Dermis microvascular lymphatic vessel endothelial cell (primary cell): ENCODE results near the gene TPCN2. TPM values are rescaled to one million over a fixed set of nuclear protein-coding genes. Genes with fewer than 3 reads are reported as not detected.
"Not testable (repeated sequence)": the region's sequence is repeated elsewhere in the genome, so short reads cannot be mapped to it uniquely, and the experiment has no call there.

Experiments
- DNase-seq, 2 donors: peaks; one replicate each; pipeline versions ENCODE4 v3.0.0 to v3.0.0-alpha.2; 2010; ENCODE audit warnings: low read depth in 2 of 2
- total RNA-seq: library from RNA; depleted of rRNA; stranded (reverse); fragments of >200 nt; gene quantifications from 2 replicates; pipeline ENCODE4 v1.2.1, GENCODE V29; 2014

The TPCN2 gene
- total RNA-seq, 1 donor from 2014 or later, result 9.1 TPM

DNA sequence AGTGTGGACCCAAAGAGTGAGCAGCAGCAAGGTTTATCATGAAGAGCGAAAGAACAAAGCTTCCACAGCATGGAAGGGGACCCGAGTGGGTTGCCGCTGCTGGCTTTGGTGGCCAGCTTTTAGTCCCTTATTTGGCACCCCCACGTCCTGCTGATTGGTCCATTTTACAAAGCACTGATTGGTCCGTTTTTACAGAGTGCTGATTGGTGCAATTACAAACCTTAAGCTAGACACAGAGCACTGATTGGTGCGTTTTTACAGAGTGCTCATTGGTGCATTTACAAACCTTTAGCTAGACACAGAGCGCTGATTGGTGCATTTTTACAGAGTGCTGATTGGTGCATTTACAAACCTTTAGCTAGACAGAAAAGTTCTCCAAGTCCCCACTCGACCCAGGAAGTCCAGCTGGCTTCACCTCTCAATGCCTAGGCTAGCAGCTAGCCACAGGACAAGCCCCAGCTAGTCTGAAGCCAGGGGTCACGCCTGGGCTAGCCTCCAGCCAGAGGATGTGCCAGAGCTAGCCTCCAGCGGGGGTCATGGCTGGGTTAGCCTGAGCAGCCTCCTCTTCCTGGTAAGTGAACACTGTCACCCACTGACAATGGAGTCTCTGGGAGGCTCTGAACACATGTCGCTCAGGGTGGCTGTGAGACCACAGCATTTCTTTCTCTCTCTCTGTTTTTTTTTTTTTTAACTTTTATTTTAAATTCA lies 100.8 kb downstream of the TPCN2 start:
- not testable (repeated sequence) for DNase-seq

DNA sequence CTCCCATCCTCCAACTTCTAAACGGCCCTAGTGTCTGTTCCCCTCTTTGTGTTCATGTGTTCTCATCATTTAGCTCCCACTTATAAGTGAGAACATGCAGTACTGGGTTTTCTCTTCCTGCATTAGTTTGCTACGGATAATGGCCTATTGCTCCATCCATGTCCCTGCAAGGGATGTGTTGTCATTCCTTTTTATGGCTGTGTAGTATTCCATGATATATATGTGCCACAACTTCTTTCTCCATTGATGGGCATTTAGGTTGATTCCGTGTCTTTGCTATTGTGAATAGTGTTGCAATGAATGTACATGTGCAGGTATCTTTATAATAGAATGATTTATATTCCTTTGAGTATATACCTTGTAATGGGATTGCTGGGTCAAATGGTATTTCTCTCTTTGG lies 101.4 kb downstream of the TPCN2 start:
- no peak for DNase-seq

DNA sequence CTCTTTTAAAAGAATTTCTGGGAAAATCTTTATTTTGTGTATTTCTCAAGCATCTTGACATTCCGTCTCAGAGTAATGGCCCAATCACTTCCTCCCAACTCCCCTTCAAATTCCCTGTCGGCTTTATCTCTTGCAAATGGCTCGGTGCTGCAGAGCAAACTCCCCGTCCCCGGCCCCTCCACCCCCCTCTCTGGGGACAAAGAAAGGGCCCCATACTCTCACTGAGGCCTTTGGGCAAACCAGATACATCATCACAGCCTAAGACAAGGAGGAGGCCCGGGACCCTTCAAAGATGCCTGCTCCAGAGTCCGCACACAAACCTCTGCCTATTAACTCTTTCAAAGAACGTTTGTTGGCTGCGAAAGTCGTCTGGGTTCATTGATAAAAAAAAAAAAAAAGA lies 103.1 kb downstream of the TPCN2 start:
- DNase-seq, result no peak

DNA sequence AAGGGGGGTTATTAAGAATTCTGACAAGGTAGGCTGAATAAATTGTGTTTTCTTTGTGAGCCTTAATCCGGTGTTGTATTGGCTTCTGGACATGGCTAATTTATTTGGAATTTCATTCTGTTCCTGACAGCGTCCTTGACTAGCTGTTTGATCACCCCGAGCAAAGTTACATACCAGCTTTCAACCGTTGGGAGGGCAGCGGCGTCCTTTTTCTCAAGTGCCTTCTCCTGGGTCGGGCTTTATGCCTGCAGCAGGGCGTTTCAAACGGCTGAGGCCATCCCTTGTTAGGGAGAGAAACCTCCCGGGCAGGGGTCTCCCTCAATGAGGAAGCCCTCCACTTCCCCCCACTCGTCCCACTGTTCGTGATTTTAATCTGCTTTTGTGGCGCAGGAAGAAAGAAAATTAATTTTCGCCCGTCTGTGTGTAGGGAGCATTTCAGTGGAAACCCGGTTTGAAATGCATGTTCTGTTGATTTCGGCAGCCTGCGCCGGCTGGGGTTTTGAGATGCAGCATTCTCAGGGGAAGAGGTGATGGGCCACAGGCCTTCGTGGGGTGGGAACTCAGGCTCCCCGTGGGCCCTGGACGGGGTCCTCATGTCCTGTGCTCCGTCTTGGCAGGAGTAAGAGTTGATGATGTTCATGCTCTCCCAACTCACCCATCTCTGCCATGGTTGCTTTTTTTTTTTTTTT lies 104.1 kb downstream of the TPCN2 start:
- DNase-seq, result no peak

DNA sequence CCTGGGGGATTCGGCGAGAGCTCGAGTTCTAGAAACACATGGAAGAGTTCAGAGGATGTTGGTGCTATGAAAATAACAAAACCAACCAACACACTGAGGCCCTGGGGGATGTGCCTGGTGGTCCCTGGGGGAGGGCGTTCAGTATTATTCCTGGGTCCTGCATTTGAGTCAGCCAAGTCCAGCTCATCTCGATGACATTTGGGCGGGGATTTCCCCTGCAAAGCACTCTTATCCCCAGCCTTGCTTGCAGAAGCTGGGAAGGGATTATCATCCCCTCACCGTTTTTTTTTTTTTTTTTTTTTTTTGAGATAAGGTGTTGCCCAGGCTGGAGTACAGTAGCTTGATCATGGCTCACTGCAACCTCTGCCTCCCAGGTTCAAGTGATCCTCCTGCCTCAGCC lies 104.9 kb downstream of the TPCN2 start:
- no peak for DNase-seq

DNA sequence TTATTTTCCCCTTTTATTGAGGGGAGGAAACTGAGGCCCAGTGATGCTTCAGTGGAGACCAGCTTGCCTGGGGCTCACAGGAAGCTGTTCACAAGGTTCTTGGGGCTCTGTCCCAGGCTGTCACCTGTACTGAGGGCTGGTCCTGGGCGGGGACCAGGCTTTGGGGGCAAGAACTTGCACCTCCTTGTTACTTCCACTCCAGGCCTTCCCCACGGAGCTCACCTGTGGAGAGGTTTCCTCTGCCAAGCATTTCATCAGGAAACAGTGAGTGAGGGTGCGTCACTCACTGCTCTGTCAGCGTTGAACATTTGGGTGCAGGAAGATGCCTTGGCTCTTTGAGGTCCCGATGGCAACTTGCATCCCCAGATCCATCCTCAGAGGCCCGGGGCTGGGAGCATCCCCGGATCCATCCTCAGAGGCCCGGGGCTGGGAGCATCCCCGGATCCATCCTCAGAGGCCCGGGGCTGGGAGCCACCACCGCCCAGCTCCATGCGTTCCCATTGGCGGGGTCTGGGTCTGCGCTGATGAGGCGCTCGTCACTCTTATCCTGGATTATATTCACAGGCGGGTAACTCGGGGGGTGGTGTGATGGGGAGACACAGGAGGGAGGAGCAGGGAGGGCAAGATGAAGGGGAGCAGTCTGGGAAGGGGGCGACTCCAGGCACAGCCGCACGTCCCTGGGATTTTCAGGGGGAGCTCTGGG lies 105.6 kb downstream of the TPCN2 start:
- DNase-seq, result no peak

DNA sequence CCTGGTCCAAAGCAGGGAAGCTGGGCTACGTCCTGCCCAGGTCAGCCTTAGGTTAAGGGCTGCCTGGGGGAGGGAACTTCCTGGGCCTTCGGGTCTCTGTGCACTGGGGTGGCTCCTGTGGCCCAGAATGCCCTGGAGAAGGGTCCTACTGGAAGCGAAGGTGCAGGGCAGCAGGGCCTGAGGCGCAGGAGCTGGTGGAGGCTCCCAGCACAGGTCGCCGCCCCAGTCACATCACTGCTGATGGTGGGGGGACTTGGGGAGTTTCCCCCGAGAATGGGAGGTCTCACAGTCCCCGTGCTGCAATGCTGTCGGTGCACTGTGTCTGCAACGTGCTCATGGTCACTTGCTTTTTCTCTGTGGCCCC lies 106.2 kb downstream of the TPCN2 start:
- no peak for DNase-seq

DNA sequence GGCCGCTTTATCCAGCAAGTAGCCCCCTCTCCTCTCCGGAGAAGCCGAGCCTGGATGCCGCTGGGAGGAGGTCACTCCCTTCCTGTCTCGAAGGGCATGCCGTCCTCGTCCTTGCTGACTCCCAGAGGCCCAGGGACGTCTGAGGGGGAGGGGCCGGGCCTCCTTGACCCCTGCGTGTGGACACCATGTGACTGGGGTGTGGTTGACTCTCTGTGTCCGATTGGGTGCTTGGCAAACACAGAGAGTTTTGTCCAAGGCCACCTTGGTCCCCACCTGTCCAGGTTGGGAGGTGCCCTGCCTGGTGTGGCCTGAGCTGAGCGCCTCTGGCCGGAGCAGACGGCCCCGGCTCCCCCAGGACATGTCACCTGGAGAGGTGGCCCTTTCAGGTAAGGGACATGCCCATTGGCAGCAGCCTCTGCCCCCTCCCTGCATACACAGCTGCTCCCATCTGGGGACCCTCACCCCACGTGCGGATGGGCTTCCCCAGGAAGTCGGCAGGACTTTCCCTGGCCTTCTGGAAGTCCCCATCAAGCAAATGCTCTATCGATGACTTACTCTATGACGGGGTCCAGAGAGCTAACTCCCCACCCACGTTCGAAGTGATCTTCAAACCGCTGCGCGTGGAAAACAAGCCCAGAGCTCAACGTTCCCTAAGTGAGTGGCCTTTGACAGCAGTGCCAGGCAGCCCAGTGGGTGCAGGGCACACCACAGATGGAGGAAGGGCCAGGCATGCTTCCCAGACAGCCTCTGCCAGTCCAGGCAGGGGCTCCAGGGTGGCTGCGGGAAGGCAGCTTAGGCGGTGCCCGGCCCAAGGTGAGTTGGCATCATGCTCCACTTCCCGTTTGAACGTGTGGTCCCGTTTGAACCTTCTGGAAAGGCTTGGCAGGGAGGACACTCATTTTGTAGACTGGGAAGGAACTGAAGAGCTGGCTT lies 106.8 kb downstream of the TPCN2 start, which contains the start of gene SMIM38:
SMIM38 (plus strand) TSS at position 634 of the 933 bp plus-strand sequence. CDS start 1,912 bp downstream, outside the sequence.
- DNase-seq, result no peak

DNA sequence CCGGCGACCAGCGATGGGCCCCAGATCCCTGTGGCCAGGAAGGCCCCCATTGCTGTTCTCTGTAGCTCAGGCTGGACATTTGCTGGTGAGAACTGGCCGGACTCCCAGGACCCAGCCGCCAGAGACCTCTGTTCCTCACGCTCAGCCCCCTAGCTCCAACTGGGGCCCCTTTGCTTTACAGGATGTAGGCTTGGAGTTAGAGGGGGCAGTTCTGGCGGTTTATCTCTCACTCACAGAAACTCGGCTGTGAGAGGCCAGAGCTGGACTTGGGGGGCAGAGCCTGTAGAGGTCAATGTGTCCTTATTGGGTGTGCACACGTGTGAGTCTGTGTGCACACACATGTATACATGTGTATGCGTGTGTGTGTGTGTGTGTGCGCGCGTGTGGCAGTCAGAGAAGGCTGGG lies 107.5 kb downstream of the TPCN2 start:
- no peak for DNase-seq

DNA sequence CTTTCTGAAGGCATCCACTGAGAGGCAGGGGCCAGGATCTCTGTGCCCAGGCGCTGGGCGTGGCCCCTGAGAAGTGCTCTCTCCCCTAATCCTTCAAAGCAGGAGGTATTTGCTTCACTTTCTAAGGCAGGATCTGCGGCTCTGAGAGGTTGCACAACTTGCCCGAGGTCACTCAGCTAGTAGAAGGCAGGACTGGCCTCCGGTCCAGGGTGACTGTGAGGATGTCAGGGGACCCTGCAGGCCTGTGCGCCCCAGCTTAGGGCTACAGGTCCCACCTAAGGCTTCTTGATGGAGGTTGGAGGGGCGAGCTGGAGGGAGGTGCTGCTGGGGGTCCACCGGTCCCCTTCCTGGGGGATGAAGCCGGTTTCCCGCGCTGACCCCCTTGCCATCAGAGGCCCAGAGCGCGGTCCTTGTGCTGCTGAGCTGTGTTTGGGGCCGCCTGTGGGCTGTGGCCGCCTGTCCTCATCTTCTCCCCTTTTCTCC lies 108.0 kb downstream of the TPCN2 start:
- DNase-seq, result no peak

DNA sequence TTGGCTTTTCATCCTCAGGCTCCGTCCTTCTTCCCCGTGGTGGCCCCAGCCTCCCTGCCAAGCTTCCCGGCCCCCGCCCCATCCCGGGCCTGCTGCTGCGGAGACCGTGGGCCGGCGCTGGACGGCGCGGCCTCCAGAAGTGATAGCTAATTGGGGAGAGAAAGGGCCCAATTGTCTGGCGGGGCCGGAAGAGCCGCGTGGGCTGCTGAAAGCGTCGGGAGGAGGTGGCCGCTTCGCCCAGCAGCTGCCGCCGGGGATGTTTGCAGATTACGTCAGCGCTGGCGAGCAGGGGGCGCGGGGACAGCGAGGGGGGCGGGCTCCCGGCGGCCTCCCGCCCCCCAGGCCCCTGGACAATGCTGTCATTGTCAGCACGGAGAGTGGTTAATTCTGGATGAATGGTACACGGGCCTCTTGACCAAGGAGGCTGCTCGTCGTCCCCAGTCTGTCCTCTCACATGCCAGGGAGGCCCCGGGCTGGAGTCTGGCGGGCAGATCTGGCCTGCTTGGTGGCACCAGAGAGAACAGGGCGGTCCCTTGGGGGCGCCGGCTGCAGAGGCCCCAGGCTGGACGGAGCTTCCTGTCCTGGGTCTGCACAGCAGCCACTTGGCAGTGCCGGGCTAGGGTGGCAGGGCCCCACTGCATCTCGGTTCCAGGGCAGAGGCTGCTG lies 108.6 kb downstream of the TPCN2 start:
- peak in 1 of 2 donors; percentile 31 for DNase-seq

DNA sequence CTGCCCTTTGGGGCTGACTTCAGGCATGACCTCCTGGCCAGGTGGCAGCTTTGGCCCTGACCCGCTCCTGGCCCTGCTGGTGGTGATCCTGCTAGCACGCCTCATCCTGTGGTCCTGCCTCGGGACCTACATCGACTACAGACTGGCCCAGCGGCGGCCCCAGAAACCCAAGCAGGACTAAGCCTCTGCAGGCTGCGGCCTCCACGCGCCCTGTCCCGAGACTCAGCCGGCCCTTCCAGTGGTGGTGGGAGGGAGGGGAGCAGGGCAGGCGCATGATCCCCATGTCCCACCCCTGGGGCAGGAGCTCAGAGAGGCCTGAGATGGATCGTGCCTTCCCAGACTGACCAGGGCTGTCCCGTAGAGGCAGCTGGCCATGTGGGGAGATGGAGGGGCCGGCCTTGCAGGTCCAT lies 109.1 kb downstream of the TPCN2 start:
- DNase-seq, result no peak

DNA sequence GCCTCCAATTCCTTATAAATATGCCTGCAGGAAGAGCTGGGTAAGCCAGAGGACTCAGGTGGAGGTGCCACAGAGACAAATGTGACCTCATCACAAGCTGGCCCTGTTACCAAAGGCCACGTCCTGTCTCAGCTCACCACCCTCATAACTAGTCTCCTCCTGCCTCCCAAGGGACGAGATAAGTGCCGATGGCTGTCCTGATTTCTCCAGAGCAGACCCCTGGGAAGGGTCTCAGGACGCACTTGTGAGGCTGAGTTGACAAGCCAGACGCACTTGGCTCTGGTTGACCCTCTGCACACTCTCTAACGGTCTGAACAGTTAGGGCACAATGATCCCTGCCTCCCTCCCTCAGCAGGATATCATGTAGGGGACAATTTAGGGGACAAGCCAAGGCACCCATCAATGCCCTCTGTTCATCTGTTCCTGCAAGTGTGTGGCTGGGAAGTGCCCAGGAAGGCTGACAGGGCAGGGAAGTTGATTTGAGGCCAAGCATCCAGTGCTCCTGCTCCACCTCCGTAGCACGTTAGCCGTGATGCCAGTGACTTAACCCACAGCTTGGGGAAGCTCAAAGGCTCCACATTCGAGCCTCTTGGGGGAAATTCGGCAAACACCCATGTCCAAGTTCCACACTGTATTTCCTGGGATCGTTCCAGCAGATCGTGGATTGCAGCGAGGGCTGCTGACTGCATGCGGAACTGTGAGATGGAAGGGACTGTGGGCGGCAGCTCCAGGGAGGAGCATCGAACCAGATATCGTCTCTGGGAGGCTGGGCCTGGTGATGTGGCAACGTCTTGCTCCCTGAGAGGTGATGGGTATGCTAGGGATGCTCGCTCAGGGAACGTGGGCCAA lies 109.8 kb downstream of the TPCN2 start:
- no peak for DNase-seq

DNA sequence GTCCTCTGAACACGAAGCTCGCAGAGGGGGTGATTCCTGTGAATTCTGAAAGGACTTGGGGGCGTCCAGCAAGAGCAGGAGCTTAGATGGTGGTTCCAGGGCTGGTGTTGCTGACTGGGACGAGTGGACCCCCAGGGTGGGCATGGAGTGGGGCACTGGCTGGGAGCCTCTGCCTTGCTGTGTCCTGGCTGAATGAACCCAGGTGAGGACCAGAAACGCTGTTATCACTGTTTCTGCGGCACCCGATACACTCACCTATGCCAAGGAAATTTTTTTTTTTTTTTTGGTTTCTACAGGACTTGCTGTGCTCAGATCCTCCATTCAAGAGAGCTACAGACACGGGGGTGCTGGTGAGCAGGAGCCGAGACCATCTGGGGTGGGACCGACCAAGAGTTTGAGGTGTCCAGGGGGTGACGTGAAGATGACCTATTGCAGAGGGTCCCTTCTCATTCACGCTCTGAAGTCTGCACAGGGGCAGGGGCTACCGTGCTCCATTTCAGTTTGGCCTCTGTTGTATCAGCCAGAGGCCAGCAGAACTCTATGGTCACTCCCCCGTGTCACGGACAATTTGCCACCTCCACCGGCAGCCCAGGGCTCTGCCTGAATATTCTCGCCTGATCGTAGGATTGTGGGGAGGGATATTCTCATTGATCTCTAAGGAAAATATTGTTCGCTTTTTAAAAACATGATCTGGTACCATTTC lies 110.6 kb downstream of the TPCN2 start:
- DNase-seq, result no peak

DNA sequence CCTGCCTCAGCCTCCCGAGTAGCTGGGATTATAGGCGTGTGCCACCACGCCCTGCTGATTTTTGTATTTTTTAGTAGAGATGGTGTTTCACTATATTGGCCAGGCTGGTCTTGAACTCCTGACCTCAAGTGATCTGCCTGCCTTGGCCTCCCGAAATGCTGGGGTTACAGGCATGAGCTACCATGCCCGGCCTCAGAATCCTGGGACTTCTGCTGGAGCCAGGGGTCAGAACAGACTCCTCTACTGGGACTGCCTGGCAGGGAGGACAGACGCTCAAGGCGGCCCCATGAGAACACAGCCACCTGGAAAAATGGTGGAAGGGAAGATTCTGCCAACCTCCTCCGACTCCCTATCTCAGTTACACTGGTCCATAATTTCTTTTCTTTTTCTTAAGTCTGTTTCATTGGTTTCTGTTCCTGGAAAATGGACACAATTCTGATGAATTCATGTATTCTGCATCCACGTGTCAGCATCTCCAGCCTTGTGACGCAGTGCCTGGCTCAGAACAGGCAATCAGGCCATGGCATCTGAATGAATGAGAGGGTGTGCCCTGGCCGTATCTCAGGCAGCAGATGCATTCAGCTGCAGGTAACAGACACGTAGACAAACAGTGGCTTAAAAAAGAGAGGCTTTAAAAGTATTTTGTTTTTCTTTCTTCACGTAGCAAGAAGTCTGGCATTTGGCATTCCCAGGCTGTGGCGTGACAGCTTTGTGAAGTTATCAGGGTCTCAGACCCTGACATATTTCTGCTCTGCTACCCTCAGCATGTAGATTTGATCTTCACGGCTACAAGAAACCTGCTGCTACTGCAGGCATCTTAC lies 111.8 kb downstream of the TPCN2 start:
- DNase-seq, result no peak

DNA sequence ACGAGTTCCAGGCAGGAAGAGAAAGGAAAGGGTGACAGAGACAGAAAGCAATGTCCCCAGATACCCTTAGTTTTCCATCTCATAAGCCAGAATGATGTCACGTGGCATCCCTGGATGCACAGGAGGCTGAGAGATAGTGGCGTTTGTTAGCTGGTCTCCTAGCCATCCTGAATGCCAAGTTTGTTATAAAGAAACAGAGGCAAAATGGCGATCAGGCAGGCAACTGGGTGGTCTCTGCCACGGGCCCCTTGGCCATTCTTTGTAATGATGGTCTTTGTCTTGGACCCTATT lies 112.3 kb downstream of the TPCN2 start:
- no peak for DNase-seq

DNA sequence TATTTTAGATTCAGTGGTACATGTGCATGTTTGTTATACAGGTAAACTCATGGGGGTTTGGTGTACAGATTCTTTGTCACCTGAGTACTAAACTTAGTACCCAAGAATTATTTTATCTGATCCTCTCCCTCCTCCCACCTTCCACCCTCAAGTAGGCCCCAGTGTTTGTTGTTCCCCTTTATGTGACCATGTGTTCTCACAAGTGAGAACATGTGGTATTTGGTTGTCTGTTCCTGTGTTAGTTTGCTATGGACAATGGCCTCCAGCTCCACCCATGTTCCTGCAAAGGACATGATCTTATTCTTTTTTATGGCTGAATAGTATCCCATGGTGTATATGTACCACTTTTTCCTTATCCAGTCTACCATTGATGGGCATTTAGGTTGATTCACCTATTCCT lies 113.8 kb downstream of the TPCN2 start:
- no peak for DNase-seq

DNA sequence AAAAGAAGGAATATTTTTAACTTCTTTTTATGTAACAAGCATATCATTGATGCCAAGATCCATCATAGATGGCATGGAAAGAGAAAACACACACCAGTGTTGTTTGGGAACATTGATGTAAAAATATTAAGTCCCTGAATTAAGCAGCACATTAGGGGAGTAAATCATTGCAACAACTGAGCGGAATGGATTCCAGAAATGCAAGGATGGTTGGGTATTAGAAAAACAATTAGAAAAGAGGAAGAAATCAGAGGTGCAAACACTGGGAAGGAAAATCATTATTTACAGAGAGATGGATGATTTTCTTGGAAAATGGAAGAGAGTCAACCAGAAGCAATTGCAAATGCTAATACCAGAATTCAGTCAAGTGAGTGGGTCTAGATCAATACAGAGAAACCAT lies 115.1 kb downstream of the TPCN2 start:
- DNase-seq, result no peak

DNA sequence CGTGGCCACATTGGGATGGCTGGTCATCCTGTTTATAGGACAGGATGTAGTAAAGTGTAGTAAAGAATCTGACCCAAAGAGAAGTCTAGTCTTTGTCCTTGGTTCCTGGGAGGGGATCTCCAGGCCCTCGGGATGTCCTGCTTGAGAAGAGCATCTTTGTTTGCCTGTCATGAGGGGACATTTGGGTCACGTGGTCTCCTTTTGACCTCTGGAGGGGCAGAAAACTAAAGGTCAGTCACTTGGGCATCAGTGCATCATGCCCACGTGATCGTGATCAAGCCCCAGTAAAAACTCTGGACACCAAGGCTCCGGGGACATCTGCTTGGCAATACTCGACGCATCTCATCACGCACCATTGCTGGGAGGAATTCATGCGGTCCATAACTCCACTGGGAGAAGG lies 116.1 kb downstream of the TPCN2 start:
- DNase-seq, result no peak
